Activated CD8-positive, alpha-beta T cell treated with anti-CD3 and anti-CD28 coated beads, Interleukin-2, amount 10 ng/mL, durations not matched to agents 7 days and 5 days (primary cell): ENCODE measurements around the gene KCNH3. TPM values are rescaled to one million over a fixed set of nuclear protein-coding genes. Genes with fewer than 3 reads are reported as not detected.
A peak's percentile ranks its signal among the peaks of the same experiment; 100 is the strongest.

Experiments used
- ATAC-seq: fragments of 150-1000 bp; cut with Tn5 transposase; one replicate; pipeline ENCODE4 v1.10.0; 2021; ENCODE audit warnings: moderate library complexity
- CTCF ChIA-PET: fragments of 350-600 bp; sonication (Branson Sonifier 250); formaldehyde crosslinking; loops from one replicate; lab custom pipeline; 2021; ENCODE audit warnings: antibody characterized with exemption; lab: Charles Lee
- POLR2A ChIA-PET: fragments of 350-600 bp; sonication (Branson Sonifier 250); formaldehyde crosslinking; loops from one replicate; lab custom pipeline; 2021; ENCODE audit warnings: antibody characterized with exemption; lab: Charles Lee
- DNase-seq: peaks from one replicate; pipeline ENCODE4 v3.0.0-alpha.2; 2020
- H3K27ac Mint-ChIP-seq: one replicate; pipeline ENCODE4 v1.8.0; 2021; ENCODE audit warnings: mild to moderate bottlenecking, mixed read lengths
- H3K27me3 Mint-ChIP-seq: one replicate; pipeline ENCODE4 v1.8.0; 2021; ENCODE audit warnings: low read depth, mixed read lengths
- H3K36me3 Mint-ChIP-seq: one replicate; pipeline ENCODE4 v1.8.0; 2021; ENCODE audit warnings: low read depth, mixed read lengths
- H3K4me1 Mint-ChIP-seq: one replicate; pipeline ENCODE4 v1.8.0; 2021; ENCODE audit warnings: low read depth, mixed read lengths
- H3K4me3 Mint-ChIP-seq: one replicate; pipeline ENCODE4 v1.8.0; 2021; ENCODE audit warnings: mild to moderate bottlenecking, mixed read lengths
- H3K9me3 Mint-ChIP-seq: one replicate; pipeline ENCODE4 v1.8.0; 2022; ENCODE audit warnings: mixed read lengths; ENCODE audit not compliant: insufficient read depth
- total RNA-seq, 2 experiments: library from RNA; stranded (reverse); gene quantifications; one replicate each; pipeline ENCODE4 v1.2.3, GENCODE V29; 2021

The KCNH3 gene
- total RNA-seq, 2 experiments from 2014 or later: 5.1 to 5.3 TPM

DNA sequence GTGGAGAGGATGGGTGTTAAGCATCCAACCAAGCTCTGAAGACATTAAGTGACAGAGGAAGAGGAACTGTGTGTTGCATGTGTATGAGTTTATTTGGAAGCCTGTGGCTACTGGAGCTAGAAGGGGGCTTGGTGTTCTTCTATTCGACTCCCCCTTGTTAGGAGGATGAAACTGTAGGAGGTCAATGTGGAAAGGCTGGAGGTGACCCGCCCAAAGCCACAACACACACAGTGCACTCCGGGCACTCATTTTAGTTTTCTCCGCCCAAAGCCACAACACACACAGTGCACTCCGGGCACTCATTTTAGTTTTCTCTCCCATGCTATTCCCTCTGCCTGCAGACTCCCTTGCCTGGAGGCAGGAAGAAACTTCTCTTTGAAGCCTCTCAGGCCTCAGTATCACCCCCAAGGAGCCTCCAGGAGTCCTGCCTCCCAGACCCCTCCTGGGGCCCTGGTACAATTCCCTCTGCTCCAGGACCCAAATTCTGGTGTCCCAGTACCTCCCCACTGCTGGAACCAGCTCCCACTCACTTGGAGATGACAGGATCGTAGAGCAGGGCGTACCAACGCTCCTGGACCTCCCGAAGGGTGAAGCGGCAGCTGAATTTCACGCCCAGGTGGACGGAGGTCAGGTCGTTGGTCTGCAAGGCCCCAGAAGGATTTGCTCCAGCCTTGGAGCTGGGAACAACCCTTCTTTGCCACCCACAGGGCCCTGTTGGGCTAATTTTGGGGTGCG lies 25.3 kb downstream of the KCNH3 start:
- ATAC-seq (no peak), DNase-seq (no peak)
- H3K4me3 Mint-ChIP-seq: peak overlapping the region; percentile 62
- H3K27me3 Mint-ChIP-seq: no peaks in the 10 kb centered on the region
- H3K4me1 Mint-ChIP-seq: peaks cover 80% of the 10 kb centered on the region
- ChIA-PET POLR2A (interaction anchor here (1.0 to 1.4 kb wide), 3 partner anchors 8 to 59 kb away, joined by 3 to 4 read pairs (median 3); partner anchors contain the start of genes KCNH3 and PRPF40B), CTCF (interaction anchor here (0.9 to 5.3 kb wide), 7 partner anchors 9 to 275 kb away, joined by 3 to 41 read pairs (median 3); partner anchors contain the start of genes DNAJC22 and PRPF40B)
- no peaks in the 10 kb centered on the region for H3K9me3 Mint-ChIP-seq
- peak overlapping the region; percentile 81 for H3K27ac Mint-ChIP-seq
- peaks cover 53% of the 10 kb centered on the region for H3K36me3 Mint-ChIP-seq

DNA sequence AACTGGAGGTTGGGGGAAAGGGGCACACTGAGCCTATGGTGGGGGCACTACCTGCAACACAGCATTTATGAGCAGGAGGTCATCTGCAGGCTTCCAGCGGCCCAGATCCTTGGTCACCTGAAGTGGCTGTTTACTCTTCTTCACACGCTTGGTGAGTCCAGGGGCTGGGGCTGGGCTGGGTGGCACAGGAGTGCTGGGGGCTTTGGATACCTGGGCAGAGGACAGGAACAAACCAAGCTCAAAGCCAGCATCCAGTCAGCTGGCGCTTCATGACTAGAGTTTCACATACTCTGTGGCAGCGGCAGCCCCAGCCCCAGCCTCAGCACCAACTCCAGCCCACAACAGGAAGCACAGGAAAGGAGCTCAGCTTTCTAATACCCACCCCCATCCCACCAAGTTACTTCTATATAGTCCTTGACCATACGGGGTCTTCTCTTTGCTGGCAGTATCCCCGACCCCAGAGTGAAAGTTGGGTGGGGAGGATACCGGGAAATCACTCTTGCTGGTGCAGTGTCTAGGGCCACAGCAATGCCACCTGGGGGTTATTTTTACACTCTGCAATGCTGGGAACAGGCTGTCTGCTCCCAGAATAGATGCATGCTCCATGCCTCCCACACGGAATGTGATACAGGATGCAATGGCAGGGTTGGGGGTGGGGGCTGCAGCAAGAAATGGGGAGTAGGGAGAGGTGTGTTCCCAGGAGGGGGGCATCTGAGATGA lies 26.0 kb downstream of the KCNH3 start:
- peak overlapping the region; percentile 62 for H3K4me3 Mint-ChIP-seq
- peak; percentile 13 for ATAC-seq
- DNase-seq: peak; percentile 65
- ChIA-PET POLR2A (interaction anchor here (1.0 to 1.4 kb wide), 4 partner anchors 9 to 58 kb away, joined by 3 to 4 read pairs (median 3); partner anchors contain the start of genes KCNH3 and PRPF40B), CTCF (interaction anchor here (0.6 to 5.3 kb wide), 7 partner anchors 9 to 276 kb away, joined by 3 to 41 read pairs (median 6); partner anchors contain the start of genes DNAJC22 and PRPF40B)
- H3K27me3 Mint-ChIP-seq: no peaks in the 10 kb centered on the region
- peak overlapping the region; percentile 81 for H3K27ac Mint-ChIP-seq
- peaks cover 45% of the 10 kb centered on the region for H3K36me3 Mint-ChIP-seq
- H3K4me1 Mint-ChIP-seq: peaks cover 80% of the 10 kb centered on the region
- no peaks in the 10 kb centered on the region for H3K9me3 Mint-ChIP-seq

DNA sequence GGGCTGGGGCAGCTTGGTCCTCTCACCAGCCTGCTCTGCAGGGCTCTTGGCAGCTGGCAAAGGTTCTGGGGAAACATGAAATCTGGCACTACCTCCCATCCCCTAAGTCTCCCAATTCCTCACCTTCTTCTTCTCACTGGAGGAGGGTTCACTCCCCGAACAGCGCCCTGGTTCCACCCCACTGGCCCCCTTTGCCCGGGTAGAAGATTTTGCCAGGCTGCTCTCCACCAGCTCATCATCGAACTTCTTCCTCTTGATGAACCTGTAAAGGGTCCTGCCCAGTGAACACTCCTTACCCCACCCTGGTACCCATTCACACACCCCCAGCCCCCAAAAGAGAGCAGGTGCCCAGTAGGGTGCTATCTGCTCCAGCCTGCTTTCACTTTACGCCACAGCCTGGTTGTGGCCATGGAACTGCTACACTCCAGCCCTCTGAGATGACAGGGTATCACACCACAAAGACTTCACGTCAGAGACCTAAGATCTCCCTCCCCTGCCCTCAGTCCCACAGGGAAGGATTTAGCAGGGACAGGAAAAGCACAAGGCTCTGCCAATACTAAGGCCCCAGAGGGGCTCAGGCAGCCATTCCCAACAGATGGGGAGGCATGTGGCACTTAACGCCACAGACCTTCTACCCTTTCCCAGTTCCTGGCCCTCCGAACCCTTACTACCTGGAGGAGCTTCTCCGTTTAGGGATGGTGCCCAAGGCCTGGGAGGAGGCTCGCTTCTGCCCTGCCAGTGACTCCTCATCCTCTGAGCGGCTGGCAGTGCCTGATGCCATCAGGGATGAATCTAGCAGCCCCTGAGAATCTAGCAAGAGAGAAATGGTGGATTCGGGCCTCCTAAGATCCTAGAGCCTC lies 26.8 kb downstream of the KCNH3 start:
- peak overlapping the region; percentile 62 for H3K4me3 Mint-ChIP-seq
- ChIA-PET POLR2A (interaction anchor here (1.0 to 1.4 kb wide), 4 partner anchors 9 to 57 kb away, joined by 3 to 4 read pairs (median 3); partner anchors contain the start of genes KCNH3 and PRPF40B), CTCF (interaction anchor here (0.6 to 5.3 kb wide), 8 partner anchors 8 to 275 kb away, joined by 3 to 41 read pairs (median 4); partner anchors contain the start of genes DNAJC22 and PRPF40B)
- peak; percentile 48 for DNase-seq
- H3K27me3 Mint-ChIP-seq: no peaks in the 10 kb centered on the region
- peak overlapping the region; percentile 81 for H3K27ac Mint-ChIP-seq
- H3K9me3 Mint-ChIP-seq: no peaks in the 10 kb centered on the region
- ATAC-seq: peak; percentile 4
- H3K4me1 Mint-ChIP-seq: peaks cover 79% of the 10 kb centered on the region
- H3K36me3 Mint-ChIP-seq: peaks cover 39% of the 10 kb centered on the region

DNA sequence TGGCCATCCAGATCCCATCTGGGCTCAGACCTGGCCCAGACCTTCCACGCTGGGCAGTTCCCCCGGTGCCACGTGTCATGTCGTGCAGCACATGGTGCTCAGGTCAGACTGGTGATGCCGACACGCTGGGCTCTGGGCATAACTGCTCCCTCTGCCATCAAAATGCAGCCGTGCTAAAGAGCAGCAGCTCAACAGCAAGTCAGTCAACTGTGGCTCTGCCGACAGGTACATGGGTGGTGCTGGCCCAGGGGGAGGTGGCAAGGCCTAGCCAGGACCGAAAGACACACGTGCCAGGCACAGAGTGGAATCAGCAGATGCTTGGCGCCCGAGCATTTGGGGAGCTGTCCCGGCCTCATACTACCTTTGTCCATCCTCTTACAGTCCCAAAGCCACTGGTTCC lies 27.5 kb downstream of the KCNH3 start:
- Mint-ChIP-seq H3K4me3 (peak overlapping the region; percentile 13), H3K9me3 (no peaks in the 10 kb centered on the region), H3K36me3 (peaks cover 35% of the 10 kb centered on the region), H3K27ac (peak overlapping the region; percentile 59), H3K4me1 (peaks cover 79% of the 10 kb centered on the region), H3K27me3 (no peaks in the 10 kb centered on the region)
- ATAC-seq: no peak
- ChIA-PET CTCF (interaction anchor here (1.5 to 4.6 kb wide), 4 partner anchors 13 to 208 kb away, joined by 10 to 24 read pairs (median 11); partner anchors contain the start of gene PRPF40B), POLR2A (interaction anchor here (1.3 kb wide), 1 partner anchor 16 kb away, joined by 3 read pairs; no protein-coding TSS in a partner anchor)
- DNase-seq: no peak

DNA sequence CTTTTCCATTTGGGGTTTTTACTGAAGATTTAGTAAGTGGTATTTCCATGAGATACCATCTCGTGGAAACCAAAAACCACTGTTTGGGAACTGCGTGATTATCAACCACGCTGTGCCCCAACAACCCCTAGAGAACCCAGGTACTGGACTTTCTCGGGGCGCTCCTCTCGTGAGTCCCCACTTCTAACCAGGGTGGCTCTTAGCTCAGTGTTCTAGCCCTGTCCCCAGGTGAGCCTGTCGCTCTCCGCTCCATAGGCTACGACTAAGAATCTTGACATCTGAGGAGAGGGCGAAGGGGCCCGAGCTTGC lies 28.4 kb downstream of the KCNH3 start:
- H3K9me3 Mint-ChIP-seq: no peaks in the 10 kb centered on the region
- H3K27ac Mint-ChIP-seq: peak overlapping the region; percentile 98
- H3K4me1 Mint-ChIP-seq: peaks cover 73% of the 10 kb centered on the region
- ChIA-PET CTCF (interaction anchor here (1.0 to 4.6 kb wide), 9 partner anchors 13 to 209 kb away, joined by 3 to 24 read pairs (median 4); partner anchors contain the start of genes PRPF40B, SPATS2 and TMBIM6), POLR2A (interaction anchor here (0.5 to 1.5 kb wide), 14 partner anchors 13 to 458 kb away, joined by 3 to 9 read pairs (median 4); partner anchors contain the start of genes RACGAP1, SPATS2, TMBIM6 and TROAP)
- DNase-seq (no peak), ATAC-seq (peak; percentile 34)
- peaks cover 33% of the 10 kb centered on the region for H3K36me3 Mint-ChIP-seq
- H3K27me3 Mint-ChIP-seq: no peaks in the 10 kb centered on the region
- H3K4me3 Mint-ChIP-seq: peak overlapping the region; percentile 94

DNA sequence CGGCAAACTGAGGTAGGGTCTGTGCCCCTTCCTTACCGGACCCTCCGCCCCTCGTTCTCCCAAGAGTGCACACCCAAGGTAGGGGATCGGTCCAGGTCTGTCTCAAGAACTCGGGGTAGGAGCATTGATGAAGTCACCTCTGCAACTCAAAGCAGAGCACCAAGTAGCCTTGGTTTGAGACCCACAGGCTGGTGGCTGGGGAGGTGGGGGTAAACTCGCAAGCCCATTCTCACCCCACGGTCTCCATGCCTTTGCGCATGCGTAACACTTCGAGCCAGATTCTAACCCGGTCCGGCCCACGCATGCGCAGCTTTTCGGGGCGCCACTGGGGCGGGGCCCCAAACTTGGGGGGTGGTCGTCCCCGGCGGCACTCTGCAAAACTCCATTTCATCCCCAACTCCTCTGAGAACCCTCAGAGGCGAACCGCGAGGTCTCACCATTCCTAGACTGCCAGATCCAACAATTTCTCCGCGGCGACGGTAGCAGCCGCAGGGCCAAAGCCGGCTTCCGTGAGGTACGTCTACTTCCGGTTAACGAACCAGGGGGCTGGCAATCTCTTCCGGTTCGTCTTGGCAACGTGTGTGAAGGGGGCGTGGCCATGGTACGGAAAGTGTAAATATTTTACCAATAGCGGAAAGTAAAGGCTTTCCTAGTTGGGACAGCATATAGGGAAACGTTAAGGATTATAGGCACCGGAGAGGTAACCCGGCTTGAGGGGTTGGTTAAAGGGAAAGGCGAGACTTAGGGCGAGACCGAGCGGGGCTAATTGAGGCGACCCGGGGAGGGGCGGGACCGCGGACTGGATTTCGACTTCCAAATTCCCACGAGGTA lies 29.0 kb downstream of the KCNH3 start, which contains the start of gene MCRS1:
Gene MCRS1 (minus strand): TSS at position 532 of the 831 bp plus-strand sequence. CDS start 1,411 bp downstream, outside the sequence.
- Mint-ChIP-seq H3K9me3 (no peaks in the 10 kb centered on the region), H3K27me3 (no peaks in the 10 kb centered on the region), H3K36me3 (peaks cover 27% of the 10 kb centered on the region), H3K4me3 (peak within 1 kb of the TSS; percentile 94), H3K4me1 (peaks cover 68% of the 10 kb centered on the region), H3K27ac (peak within 1 kb of the TSS; percentile 98)
- ChIA-PET POLR2A (interaction anchor here (0.6 to 1.5 kb wide), 12 partner anchors 12 to 457 kb away, joined by 3 to 9 read pairs (median 4); partner anchors contain the start of genes RACGAP1, SPATS2, TMBIM6 and TUBA1B), CTCF (interaction anchor here (0.6 to 4.6 kb wide), 11 partner anchors 12 to 209 kb away, joined by 3 to 41 read pairs (median 4); partner anchors contain the start of genes PRPF40B, SPATS2 and TMBIM6)
- ATAC-seq (peak; percentile 78), DNase-seq (peak; percentile 94)

DNA sequence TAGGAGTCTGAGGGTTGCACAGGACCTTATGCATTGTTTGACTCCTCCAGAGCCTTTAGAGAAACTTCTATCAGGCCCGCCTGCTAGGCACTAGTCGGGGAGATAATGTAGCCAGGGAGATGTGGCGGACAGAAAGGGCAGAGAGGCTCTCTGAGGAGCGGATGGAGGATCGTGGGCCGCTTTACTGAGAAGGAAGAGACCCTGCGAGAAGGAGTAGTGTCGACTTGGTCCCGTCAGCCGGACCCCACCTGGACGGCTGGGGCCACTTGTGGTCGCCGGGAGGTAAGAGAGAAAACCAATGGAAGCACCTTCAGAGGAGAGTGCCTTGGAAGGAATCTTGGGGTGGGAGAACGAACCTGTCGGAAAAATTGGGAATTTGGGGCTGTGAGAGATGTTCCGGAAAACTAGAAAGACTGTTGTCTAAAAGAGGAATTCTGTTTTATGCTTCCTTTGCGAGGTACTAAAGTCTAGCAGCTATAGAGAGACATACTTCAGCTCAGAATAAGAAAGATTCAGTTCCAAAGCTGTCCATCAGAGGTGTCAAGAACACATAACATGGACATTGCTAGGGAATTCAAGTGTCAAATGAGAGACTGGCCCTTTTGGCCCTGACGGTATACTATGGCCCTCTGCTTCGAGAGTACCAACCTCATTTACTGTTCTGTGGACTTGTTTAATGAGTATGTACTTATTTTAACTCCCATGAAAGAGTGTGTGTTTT lies 29.8 kb downstream of the KCNH3 start:
- DNase-seq (no peak), ATAC-seq (peak; percentile 31)
- ChIA-PET POLR2A (no interaction called here), CTCF (interaction anchor here (0.6 to 4.4 kb wide), 2 partner anchors 12 to 210 kb away, joined by 4 to 41 read pairs; no protein-coding TSS in a partner anchor)
- H3K4me3 Mint-ChIP-seq: peak overlapping the region; percentile 94
- no peaks in the 10 kb centered on the region for H3K9me3 Mint-ChIP-seq
- peaks cover 23% of the 10 kb centered on the region for H3K36me3 Mint-ChIP-seq
- H3K4me1 Mint-ChIP-seq: peaks cover 62% of the 10 kb centered on the region
- peak overlapping the region; percentile 98 for H3K27ac Mint-ChIP-seq
- no peaks in the 10 kb centered on the region for H3K27me3 Mint-ChIP-seq

DNA sequence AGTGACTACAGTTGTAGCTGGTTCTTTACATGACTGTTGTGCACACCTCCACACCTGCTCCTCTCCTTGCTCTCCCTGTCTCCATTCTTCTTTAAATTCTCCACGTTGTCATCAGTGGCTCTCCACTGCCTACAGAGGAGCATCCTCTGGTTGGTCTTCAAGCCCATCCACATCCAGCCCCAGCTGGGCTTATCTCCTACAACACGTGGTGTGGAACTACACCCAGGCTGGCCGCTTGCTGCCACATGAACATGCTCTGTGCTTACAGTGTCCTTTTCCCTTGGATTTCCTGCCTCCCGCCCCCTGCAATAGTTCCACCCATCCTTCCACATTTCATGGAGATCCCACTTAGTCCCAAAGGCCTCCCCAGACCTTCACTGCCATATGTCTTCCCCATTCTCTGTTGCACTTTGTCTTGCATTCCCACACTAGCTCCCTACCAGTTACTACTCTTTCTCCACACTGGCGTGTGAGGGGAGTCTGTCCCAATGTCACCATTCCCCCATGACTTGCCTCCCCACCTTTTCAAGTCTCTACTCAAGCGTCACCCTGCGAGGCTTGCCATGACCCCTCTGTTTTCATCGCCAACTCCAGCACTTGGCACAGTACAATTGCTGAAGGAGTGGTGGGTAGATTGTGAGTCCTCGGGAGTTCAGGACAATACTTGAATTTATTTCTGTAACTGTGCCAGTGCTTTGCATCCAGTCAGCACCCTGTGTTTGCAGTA lies 38.9 kb downstream of the KCNH3 start:
- peaks cover 14% of the 10 kb centered on the region for H3K4me1 Mint-ChIP-seq
- H3K9me3 Mint-ChIP-seq: no peaks in the 10 kb centered on the region
- no peak for ATAC-seq
- no peak overlapping the region for H3K27ac Mint-ChIP-seq
- H3K4me3 Mint-ChIP-seq: no peak overlapping the region
- ChIA-PET CTCF (interaction anchor here (1.2 to 8.3 kb wide), 4 partner anchors 7 to 220 kb away, joined by 3 to 62 read pairs (median 41); no protein-coding TSS in a partner anchor), POLR2A (no interaction called here)
- H3K36me3 Mint-ChIP-seq: peaks cover 7% of the 10 kb centered on the region
- no peak for DNase-seq
- H3K27me3 Mint-ChIP-seq: no peaks in the 10 kb centered on the region
